B cell (primary cell): ENCODE measurements around the gene DLAT. TPM values are rescaled to one million over a fixed set of nuclear protein-coding genes. Genes with fewer than 3 reads are reported as not detected.

Experiments used
- ATAC-seq: fragments of 200-7000 bp; cut with Tn5 transposase; one replicate; pipeline ENCODE4 v1.10.0; 2021; ENCODE audit warnings: low read depth, mild to moderate bottlenecking, moderate number of reproducible peaks, moderate library complexity
- CTCF ChIA-PET: fragments of 350-600 bp; sonication (Branson Sonifier 250); formaldehyde crosslinking; loops from one replicate; lab custom pipeline; 2021; ENCODE audit warnings: antibody characterized with exemption, inconsistent platforms; lab: Charles Lee
- POLR2A ChIA-PET: fragments of 350-600 bp; sonication (Branson Sonifier 250); formaldehyde crosslinking; loops from one replicate; lab custom pipeline; 2021; ENCODE audit warnings: antibody characterized with exemption; lab: Charles Lee
- DNase-seq: peaks from one replicate; pipeline ENCODE4 v3.0.0; 2013
- H2AFZ ChIP-seq: 2 replicates; pipeline ENCODE4 v1.6.1; 2012; ENCODE audit warnings: mild to moderate bottlenecking, low read depth, low read length; ENCODE audit not compliant: insufficient read depth, poor library complexity, severe bottlenecking
- H3K27ac ChIP-seq, 2 donors: 1 replicate in 1 of 2; 2 replicates in 1 of 2; pipeline ENCODE4 v1.5.1; 2012 to 2013; ENCODE audit warnings: low read length in 2 of 2, mild to moderate bottlenecking in 2 of 2, moderate library complexity in 1 of 2
- H3K27me3 ChIP-seq, 4 experiments: fragments of 200-600 bp in 1 of 4; sonication (generic) in 1 of 4; replicated peaks in 1 of 4; 1 replicate in 2 of 4; 2 replicates in 2 of 4; pipeline versions ENCODE4 v1.6.1 to v1.7.0; 2013 to 2016; ENCODE audit warnings: low read length in 3 of 4, mild to moderate bottlenecking in 2 of 4, mixed read lengths in 1 of 4, moderate library complexity in 1 of 4; ENCODE audit not compliant: insufficient read depth in 4 of 4, control insufficient read depth in 3 of 4; ENCODE audit errors: control extremely low read depth in 1 of 4
- H3K36me3 ChIP-seq, 2 experiments: replicated peaks in 1 of 2; 1 replicate in 1 of 2; 2 replicates in 1 of 2; pipeline versions ENCODE4 v1.6.1 to v1.7.1; 2013; ENCODE audit warnings: low read length in 1 of 2; ENCODE audit not compliant: insufficient read depth in 2 of 2, control insufficient read depth in 1 of 2; ENCODE audit errors: control extremely low read depth in 1 of 2, extremely low read depth in 1 of 2
- H3K4me1 ChIP-seq, 2 donors: fragments of 200-600 bp in 1 of 2; sonication (generic) in 1 of 2; 1 replicate in 1 of 2; 2 replicates in 1 of 2; pipeline versions ENCODE4 v1.5.1 to v1.6.1; 2013 to 2017; ENCODE audit warnings: low read length in 2 of 2; ENCODE audit not compliant: control insufficient read depth in 2 of 2, insufficient read depth in 2 of 2
- H3K4me2 ChIP-seq: replicated peaks from 2 replicates; pipeline ENCODE3; 2012; ENCODE audit warnings: mild to moderate bottlenecking, low read depth, low read length; ENCODE audit not compliant: poor library complexity, severe bottlenecking
- H3K4me3 ChIP-seq, 5 experiments: fragments of 200-600 bp in 1 of 5; sonication (generic) in 1 of 5; 1 replicate in 3 of 5; 2 replicates in 2 of 5; pipeline versions ENCODE4 v1.5.1 to v1.7.0; 2011 to 2016; ENCODE audit warnings: low read length in 4 of 5, mild to moderate bottlenecking in 4 of 5, low read depth in 2 of 5, control low read depth in 1 of 5, moderate library complexity in 1 of 5; ENCODE audit not compliant: insufficient read depth in 1 of 5; ENCODE audit errors: control extremely low read depth in 1 of 5, extremely low read depth in 1 of 5
- H3K79me2 ChIP-seq: fragments of 200-600 bp; sonication (generic); one replicate; pipeline ENCODE4 v1.6.0; 2016; ENCODE audit warnings: low read length; ENCODE audit not compliant: control insufficient read depth, insufficient read depth
- H3K9ac ChIP-seq: fragments of 200-600 bp; sonication (generic); 2 replicates; pipeline ENCODE4 v1.6.1; 2017; ENCODE audit warnings: mild to moderate bottlenecking, low read length, moderate library complexity
- H3K9me3 ChIP-seq, 3 donors: one replicate each; pipeline versions ENCODE4 v1.6.1 to v1.7.1; 2013; ENCODE audit warnings: low read length in 2 of 3; ENCODE audit not compliant: control insufficient read depth in 2 of 3, insufficient read depth in 1 of 3; ENCODE audit errors: control extremely low read depth in 1 of 3
- H4K20me1 ChIP-seq: 2 replicates; pipeline ENCODE4 v1.6.0; 2012; ENCODE audit warnings: mild to moderate bottlenecking, low read length; ENCODE audit not compliant: insufficient read depth, control insufficient read depth, poor library complexity, severe bottlenecking
- H3K27ac Mint-ChIP-seq: one replicate; pipeline ENCODE4 v1.8.0; 2021; ENCODE audit warnings: mixed read lengths
- H3K27me3 Mint-ChIP-seq: one replicate; pipeline ENCODE4 v1.8.0; 2021; ENCODE audit warnings: mixed read lengths
- H3K4me1 Mint-ChIP-seq: one replicate; pipeline ENCODE4 v1.8.0; 2021; ENCODE audit warnings: mixed read lengths
- H3K4me3 Mint-ChIP-seq: one replicate; pipeline ENCODE4 v1.8.0; 2021; ENCODE audit warnings: mixed read lengths
- H3K9me3 Mint-ChIP-seq: one replicate; pipeline ENCODE4 v1.8.0; 2022; ENCODE audit warnings: mixed read lengths; ENCODE audit not compliant: insufficient read depth
- CTCF ChIP-seq: fragments of 200-600 bp; IDR thresholded peaks from one replicate; pipeline ENCODE4 v1.8.0; 2022; ENCODE audit warnings: antibody characterized with exemption, mild to moderate bottlenecking
- EZH2 ChIP-seq: IDR thresholded peaks from 2 replicates; pipeline ENCODE4 v1.6.1; 2012; ENCODE audit warnings: borderline replicate concordance, low read depth, mild to moderate bottlenecking, moderate library complexity, low read length; ENCODE audit not compliant: insufficient read depth, poor library complexity, severe bottlenecking
- WGBS: methylation state at CpG from one replicate; pipeline ENCODE4 v1.1.5; 2013; ENCODE audit warnings: missing lambda C conversion rate; ENCODE audit not compliant: insufficient coverage; 5-methylcytosine and 5-hydroxymethylcytosine counted together
- intact Hi-C: fragments of 100-400 bp; cut with micrococcal nuclease; formaldehyde crosslinking; loops from one replicate; pipeline ENCODE4 v1.10.0; 2022
- polyA plus RNA-seq: library from polyadenylated mRNA; depleted of rRNA; stranded (reverse); fragments of >200 nt; gene quantifications from 2 replicates; pipeline ENCODE4 v1.2.3, GENCODE V29; 2012
- total RNA-seq, 2 donors: library from RNA; stranded (reverse); fragments of 120-200 nt in 1 of 2; gene quantifications; 1 replicate in 1 of 2; 2 replicates in 1 of 2; pipeline versions ENCODE4 v1.2.3 to v1.2.4, GENCODE V29; 2013 to 2022

DLAT gene
- total and polyA plus RNA-seq, 2 donors (not counting 1 experiment from before 2014, with no cell fraction given): 8.9 to 19.8 TPM

GRCh38 chr11:111983187-111983986 is 41.8 kb upstream of the DLAT start:
- Histone ChIP-seq H3K9ac (no peak overlapping the region), H3K79me2 (no peaks in the 10 kb centered on the region), H3K4me1 (no peaks in the 10 kb centered on the region), H3K4me2 (no peak overlapping the region), H2AFZ (no peak overlapping the region), H3K9me3 (no peaks in the 10 kb centered on the region), H3K27ac (no peak overlapping the region), H3K4me3 (no peak overlapping the region), H3K36me3 (no peaks in the 10 kb centered on the region), H3K27me3 (peaks cover 0 to 20% (median 18%) of the 10 kb centered on the region in 4 experiments), H4K20me1 (no peaks in the 10 kb centered on the region)
- TF ChIP-seq CTCF: no peak
- no peak for TF ChIP-seq EZH2
- Mint-ChIP-seq H3K9me3 (no peaks in the 10 kb centered on the region), H3K4me1 (no peaks in the 10 kb centered on the region), H3K27ac (no peak overlapping the region), H3K4me3 (no peak overlapping the region), H3K27me3 (peaks cover 27% of the 10 kb centered on the region)
- WGBS: 96% methylated on average over 5 of the region's 7 CpGs
- no peak for DNase-seq
- CTCF ChIA-PET: interaction anchor here (1.9 to 4.6 kb wide), 3 partner anchors 47 to 52 kb away, joined by 7 to 54 read pairs (median 7); partner anchors contain the start of gene DIXDC1
- intact Hi-C loops: loop anchor here (5.0 kb wide), 1 partner anchor 416 kb away; no protein-coding TSS in a partner anchor
- ATAC-seq: no peak
- POLR2A ChIA-PET: no interaction called here

- H3K4me2 ChIP-seq: no peak overlapping the region
- H3K4me3 ChIP-seq: no peak overlapping the region
- H3K9me3 ChIP-seq: no peaks in the 10 kb centered on the region
- Mint-ChIP-seq H3K27ac (no peak overlapping the region), H3K9me3 (no peaks in the 10 kb centered on the region), H3K27me3 (peaks cover 10% of the 10 kb centered on the region), H3K4me1 (no peaks in the 10 kb centered on the region), H3K4me3 (no peak overlapping the region)
- TF ChIP-seq CTCF: no peak
- no peak for TF ChIP-seq EZH2
- no peak overlapping the region for H3K27ac ChIP-seq
- H3K4me1 ChIP-seq: no peaks in the 10 kb centered on the region
- no peaks in the 10 kb centered on the region for H3K27me3 ChIP-seq
- intact Hi-C loops: no loop called here
- DNase-seq (no peak), ATAC-seq (no peak)
- no peaks in the 10 kb centered on the region for H3K79me2 ChIP-seq
- CTCF ChIA-PET: no interaction called here
- POLR2A ChIA-PET: no interaction called here
- H3K36me3 ChIP-seq: no peaks in the 10 kb centered on the region
- no peaks in the 10 kb centered on the region for H4K20me1 ChIP-seq
- WGBS: 100% methylated on average over 4 of the region's 5 CpGs
- H3K9ac ChIP-seq: no peak overlapping the region
- H2AFZ ChIP-seq: no peak overlapping the region
These were observed 38.6 kb upstream of the DLAT start for GRCh38 chr11:111986589-111986988.
